H1 (cell line): ENCODE data around the gene ARID2. TPM values are rescaled to one million over a fixed set of nuclear protein-coding genes. Genes with fewer than 3 reads are reported as not detected.

Experiments
- CTCF ChIA-PET: fragments of 300-600 bp; sonication (Branson Sonifier 250); formaldehyde crosslinking; loops from one replicate; lab custom pipeline; 2021; ENCODE audit not compliant: partially characterized antibody; lab: Charles Lee
- POLR2A ChIA-PET: fragments of 300-600 bp; sonication (Branson Sonifier 250); formaldehyde crosslinking; loops from one replicate; lab custom pipeline; 2021; ENCODE audit warnings: inconsistent platforms; ENCODE audit not compliant: partially characterized antibody; lab: Charles Lee
- DNase-seq, 2 experiments: peaks; one replicate each; pipeline versions ENCODE4 v3.0.0 to v3.0.0-alpha.2; 2010 to 2022; ENCODE audit warnings: low spot score in 2 of 2, low read depth in 1 of 2, mixed read lengths in 1 of 2
- FAIRE-seq: peaks from 2 replicates; lab custom pipeline; 2011; peaks lifted over from hg19 to GRCh38; lab: Jason Lieb, UNC
- H2AFZ ChIP-seq: 2 replicates; pipeline ENCODE4 v1.8.1; 2012; ENCODE audit warnings: low read length, inconsistent platforms
- H2AK5ac ChIP-seq: 2 replicates; pipeline ENCODE4 v1.6.1; 2013; ENCODE audit warnings: low read depth, low read length
- H2BK120ac ChIP-seq: replicated peaks from 2 replicates; pipeline ENCODE3; 2013; ENCODE audit warnings: low read depth, low read length, inconsistent platforms
- H2BK12ac ChIP-seq: 2 replicates; pipeline ENCODE4 v1.6.1; 2013; ENCODE audit warnings: low read depth, low read length
- H2BK15ac ChIP-seq: 2 replicates; pipeline ENCODE4 v1.6.1; 2013; ENCODE audit warnings: low read length
- H2BK20ac ChIP-seq: 2 replicates; pipeline ENCODE4 v1.6.1; 2013; ENCODE audit warnings: low read length
- H2BK5ac ChIP-seq: 2 replicates; pipeline ENCODE4 v1.6.1; 2013; ENCODE audit warnings: low read depth, low read length
- H3K14ac ChIP-seq: 2 replicates; pipeline ENCODE4 v1.6.1; 2013; ENCODE audit warnings: inconsistent platforms; ENCODE audit not compliant: insufficient read length
- H3K18ac ChIP-seq: 2 replicates; pipeline ENCODE4 v1.6.1; 2013; ENCODE audit warnings: low read length; ENCODE audit errors: extremely low read depth
- H3K23ac ChIP-seq: 2 replicates; pipeline ENCODE4 v1.6.1; 2013; ENCODE audit warnings: inconsistent platforms; ENCODE audit not compliant: insufficient read length
- H3K23me2 ChIP-seq: 2 replicates; pipeline ENCODE4 v1.6.1; 2013; ENCODE audit warnings: low read depth, low read length
- H3K27ac ChIP-seq: 2 replicates; pipeline ENCODE4 v1.6.1; 2011; ENCODE audit warnings: low read depth, low read length, inconsistent platforms
- H3K27me3 ChIP-seq, 4 experiments: replicated peaks in 1 of 4; 1 replicate in 1 of 4; 2 replicates in 3 of 4; pipeline versions ENCODE4 v1.6.1 to v1.8.1; 2011 to 2013; ENCODE audit warnings: low read length in 3 of 4, mild to moderate bottlenecking in 3 of 4, inconsistent platforms in 2 of 4, mixed read lengths in 2 of 4, moderate library complexity in 1 of 4; ENCODE audit not compliant: control insufficient read depth in 3 of 4, insufficient read depth in 3 of 4; ENCODE audit errors: extremely low read depth in 1 of 4
- H3K36me3 ChIP-seq, 4 experiments: 2 replicates each; pipeline versions ENCODE4 v1.6.1 to v1.8.1; 2011 to 2013; ENCODE audit warnings: mild to moderate bottlenecking in 4 of 4, low read length in 3 of 4, moderate library complexity in 2 of 4, control low read depth in 1 of 4, inconsistent platforms in 1 of 4; ENCODE audit not compliant: insufficient read depth in 4 of 4, control insufficient read depth in 2 of 4
- H3K4ac ChIP-seq: replicated peaks from 2 replicates; pipeline ENCODE3; 2013; ENCODE audit warnings: low read length, low read depth, mixed read lengths, inconsistent platforms; ENCODE audit not compliant: insufficient read length
- H3K4me1 ChIP-seq, 4 experiments: replicated peaks in 1 of 4; 1 replicate in 1 of 4; 2 replicates in 3 of 4; pipeline versions ENCODE4 v1.6.1 to v1.8.1; 2011 to 2013; ENCODE audit warnings: low read length in 3 of 4, inconsistent platforms in 2 of 4, mixed read lengths in 1 of 4; ENCODE audit not compliant: insufficient read depth in 4 of 4, control insufficient read depth in 3 of 4
- H3K4me2 ChIP-seq, 2 experiments: 2 replicates each; pipeline versions ENCODE4 v1.6.1 to v1.8.1; 2011 to 2013; ENCODE audit warnings: low read depth in 2 of 2, low read length in 2 of 2, control low read depth in 1 of 2, inconsistent platforms in 1 of 2, mild to moderate bottlenecking in 1 of 2; ENCODE audit not compliant: insufficient read depth in 1 of 2
- H3K4me3 ChIP-seq, 4 experiments: fragments of 200-600, 300-600 bp in 1 of 4; sonication (generic), shearing (Covaris generic), sonication (Bioruptor Twin) in 1 of 4; 2 replicates each; pipeline versions ENCODE4 v1.5.1 to v1.8.1; 2011 to 2016; ENCODE audit warnings: low read length in 4 of 4, low read depth in 3 of 4, control low read depth in 2 of 4, inconsistent platforms in 2 of 4, mild to moderate bottlenecking in 2 of 4, mixed read lengths in 1 of 4, moderate library complexity in 1 of 4; ENCODE audit not compliant: insufficient read depth in 2 of 4; ENCODE audit errors: extremely low read depth in 1 of 4
- H3K56ac ChIP-seq: replicated peaks from 2 replicates; pipeline ENCODE3; 2013; ENCODE audit warnings: low read depth, mild to moderate bottlenecking, mixed read lengths, low read length, inconsistent platforms; ENCODE audit not compliant: insufficient read length
- H3K79me1 ChIP-seq: 2 replicates; pipeline ENCODE4 v1.6.1; 2013; ENCODE audit warnings: low read depth, low read length, control low read depth
- H3K79me2 ChIP-seq, 2 experiments: 2 replicates each; pipeline versions ENCODE4 v1.6.1 to v1.8.1; 2012 to 2013; ENCODE audit warnings: low read length in 2 of 2, mild to moderate bottlenecking in 2 of 2, inconsistent platforms in 1 of 2; ENCODE audit not compliant: insufficient read depth in 2 of 2, control insufficient read depth in 1 of 2
- H3K9ac ChIP-seq, 4 experiments: replicated peaks in 1 of 4; 1 replicate in 1 of 4; 2 replicates in 3 of 4; pipeline versions ENCODE4 v1.6.1 to v1.8.1; 2011 to 2013; ENCODE audit warnings: low read depth in 3 of 4, low read length in 3 of 4, control low read depth in 2 of 4, mild to moderate bottlenecking in 2 of 4, moderate library complexity in 2 of 4, inconsistent platforms in 1 of 4; ENCODE audit errors: extremely low read depth in 1 of 4
- H3K9me3 ChIP-seq, 2 experiments: 2 replicates each; pipeline versions ENCODE4 v1.6.1 to v1.8.1; 2012 to 2013; ENCODE audit warnings: mild to moderate bottlenecking in 2 of 2, moderate library complexity in 2 of 2, control low read depth in 1 of 2, inconsistent platforms in 1 of 2, low read depth in 1 of 2, low read length in 1 of 2, mixed read lengths in 1 of 2; ENCODE audit not compliant: insufficient read depth in 2 of 2
- H4K20me1 ChIP-seq, 2 experiments: replicated peaks in 1 of 2; 2 replicates each; pipeline versions ENCODE3 to v1.8.1; 2011 to 2013; ENCODE audit warnings: inconsistent platforms in 2 of 2, low read length in 2 of 2, mild to moderate bottlenecking in 1 of 2; ENCODE audit not compliant: insufficient read depth in 2 of 2, control insufficient read depth in 1 of 2
- H4K5ac ChIP-seq: 2 replicates; pipeline ENCODE4 v1.6.1; 2013; ENCODE audit warnings: low read length, low read depth, mixed read lengths, inconsistent platforms; ENCODE audit not compliant: insufficient read length
- H4K8ac ChIP-seq: 2 replicates; pipeline ENCODE4 v1.8.0; 2013; ENCODE audit warnings: mild to moderate bottlenecking, moderate library complexity, low read length, inconsistent platforms; ENCODE audit not compliant: insufficient read depth; ENCODE audit errors: extremely low read depth
- H4K91ac ChIP-seq: replicated peaks from 2 replicates; pipeline ENCODE3; 2013; ENCODE audit warnings: low read length, mixed read lengths, inconsistent platforms; ENCODE audit not compliant: insufficient read length
- ATF2 ChIP-seq: IDR thresholded peaks from 2 replicates; pipeline ENCODE4 v1.6.1; 2012; ENCODE audit warnings: low read length, inconsistent platforms
- ATF3 ChIP-seq: IDR thresholded peaks from 2 replicates; pipeline ENCODE4 v1.6.1; 2011; ENCODE audit warnings: low read depth, mild to moderate bottlenecking, low read length; ENCODE audit not compliant: insufficient read depth
- WGBS, 2 experiments: shearing (Covaris generic) in 1 of 2; methylation state at CpG; one replicate each; pipeline versions ENCODE4 v1.1.6 to v1.1.7; 2013 to 2015; ENCODE audit warnings: low lambda C conversion rate in 2 of 2, mixed read lengths in 2 of 2, inconsistent platforms in 1 of 2, low coverage in 1 of 2, missing lambda C conversion rate in 1 of 2; ENCODE audit not compliant: insufficient replicate concordance in 2 of 2, insufficient coverage in 1 of 2, insufficient read length in 1 of 2; ENCODE audit errors: extremely low coverage in 1 of 2, missing lambda C conversion rate in 1 of 2; 5-methylcytosine and 5-hydroxymethylcytosine counted together
- polyA plus RNA-seq, 7 experiments: library from polyadenylated mRNA; depleted of rRNA in 3 of 7; stranded (reverse) in 5 of 7; unstranded in 2 of 7; fragments of >200 nt in 5 of 7; fragments of 200-250 nt in 2 of 7; gene quantifications; 1 replicate in 5 of 7; 2 replicates in 1 of 7; 4 replicates in 1 of 7; pipeline versions ENCODE4 v1.2.1 to v1.2.3, GENCODE V29; 2011 to 2013; ENCODE audit warnings: missing spikeins in 2 of 7, mixed read lengths in 2 of 7
- total RNA-seq: library from RNA; stranded (reverse); fragmentation: NEBNext Ultra II Directional; extraction: Animal tissue kit (Norgen Biotek cat#: 25700); gene quantifications from 2 replicates; pipeline ENCODE4 v1.2.1, GENCODE V29; 2021

The ARID2 gene
- total and polyA plus RNA-seq, 2 of the 8 experiments (the other 6 are each of a cell fraction or from before 2014, with no cell fraction given): 32.0 to 45.2 TPM

GRCh38 chr12:45730084-45730347, 510 bp downstream of the ARID2 start:
- H3K56ac ChIP-seq: peak overlapping the region; percentile 16
- H3K79me1 ChIP-seq: no peaks in the 10 kb centered on the region
- H2BK15ac ChIP-seq: no peak overlapping the region
- peak overlapping the region; percentile 76 to 93 (median 84) for H3K4me3 ChIP-seq
- H3K79me2 ChIP-seq: peaks cover 6 to 60% of the 10 kb centered on the region in 2 experiments; a peak in 3 of 4 replicates
- H2AFZ ChIP-seq: no peak overlapping the region
- DNase-seq (peak in 1 of 2 experiments; percentile 50), FAIRE-seq (no peak)
- H3K4me2 ChIP-seq: peak overlapping the region; percentile 51 to 70; a peak in 3 of 4 replicates
- 0% methylated on average over 5 of the region's 26 CpGs; no CpG with 5 or more reads in 1 of the 2 experiments for WGBS, 2 experiments
- H4K20me1 ChIP-seq: no peaks in the 10 kb centered on the region
- no peak overlapping the region; the same call in 1 of the 2 replicates for H3K18ac ChIP-seq
- no peaks in the 10 kb centered on the region; a peak in 1 of 7 replicates for H3K4me1 ChIP-seq
- H2BK5ac ChIP-seq: peak overlapping the region; percentile 67
- H3K23ac ChIP-seq: no peak overlapping the region
- no peak overlapping the region; the same call in 1 of the 2 replicates for H2BK12ac ChIP-seq
- H3K27me3 ChIP-seq: no peaks in the 10 kb centered on the region
- H4K91ac ChIP-seq: no peak overlapping the region
- no peaks in the 10 kb centered on the region for H3K9me3 ChIP-seq
- ChIA-PET POLR2A (interaction anchor here (1.0 to 2.0 kb wide), 8 partner anchors 8 to 260 kb away, joined by 3 to 9 read pairs (median 4); partner anchors contain the start of gene SCAF11), CTCF (interaction anchor here (1.6 kb wide), 1 partner anchor 12 kb away, joined by 4 read pairs; no protein-coding TSS in a partner anchor)
- TF ChIP-seq ATF3 (no peak), ATF2 (no peak)
- no peak overlapping the region for H3K4ac ChIP-seq
- H4K5ac ChIP-seq: peak overlapping the region; percentile 75
- H3K27ac ChIP-seq: peak overlapping the region; percentile 53
- peaks cover 0 to 16% (median 0%) of the 10 kb centered on the region in 4 experiments; a peak in 2 of 8 replicates for H3K36me3 ChIP-seq
- H3K23me2 ChIP-seq: peaks cover 12% of the 10 kb centered on the region
- H4K8ac ChIP-seq: peak overlapping the region; percentile 68
- H3K9ac ChIP-seq: peak overlapping the region; percentile 77 to 94 (median 88)
- no peak overlapping the region for H3K14ac ChIP-seq
- H2BK120ac ChIP-seq: no peak overlapping the region
- no peak overlapping the region for H2BK20ac ChIP-seq
- H2AK5ac ChIP-seq: no peak overlapping the region
